GM13976 (cell line): ENCODE data around the gene NUDT11.

Experiments used
- DNase-seq: peaks from one replicate; pipeline ENCODE4 v3.0.0; 2012; ENCODE audit warnings: low spot score
- CTCF ChIP-seq: IDR thresholded peaks from 2 replicates; pipeline ENCODE4 v1.5.1; 2012; ENCODE audit warnings: borderline replicate concordance, mild to moderate bottlenecking; ENCODE audit not compliant: insufficient read depth; ENCODE audit errors: extremely low read depth, missing control alignments, control extremely low read depth
- in situ Hi-C: fragments of 300-500 bp; cut with MboI; formaldehyde crosslinking; loops from one replicate; pipeline ENCODE4 v1.12.0; 2022; ENCODE audit warnings: low sequenced_read_pairs, mixed read lengths, inconsistent platforms; ENCODE audit not compliant: unreplicated experiment

NUDT11 gene

DNA sequence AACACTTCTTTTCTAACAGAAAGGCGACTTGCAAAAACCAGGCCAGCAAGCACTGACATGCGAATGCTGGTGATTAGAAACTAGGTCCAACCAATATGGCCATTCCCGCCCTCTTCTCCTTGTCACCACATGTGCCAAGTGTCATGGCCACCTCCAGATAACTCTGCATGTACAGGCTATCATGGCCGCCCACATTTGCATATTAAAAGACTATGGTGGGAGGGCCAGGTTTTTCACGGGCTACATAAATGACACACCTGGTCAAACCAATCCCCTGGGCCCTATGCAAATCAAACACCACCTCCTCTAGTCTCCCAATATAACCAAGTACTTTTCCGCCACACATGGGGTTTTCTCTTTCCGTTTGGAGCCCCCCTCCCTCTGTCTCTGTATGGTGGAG is 40.1 kb downstream of the NUDT11 start:
- DNase-seq = no peak
- no peak for TF ChIP-seq CTCF
- in situ Hi-C loops = loop anchor here (25.0 kb wide), 1 partner anchor 319 kb away; no protein-coding TSS in a partner anchor

GRCh38 chrX:51440365-51440764 is 56.0 kb downstream of the NUDT11 start:
- no peak for DNase-seq
- in situ Hi-C loops = no loop called here
- no peak for TF ChIP-seq CTCF
